GM12878 (cell line): ENCODE measurements around the gene ZNF71. TPM values are rescaled to one million over a fixed set of nuclear protein-coding genes. Genes with fewer than 3 reads are reported as not detected.

Experiments used
- ATAC-seq: fragments of 200-7000 bp; cut with Tn5 transposase; 3 replicates; pipeline ENCODE4 v1.9.1; 2020; ENCODE audit warnings: mild to moderate bottlenecking, moderate library complexity
- BruUV-seq: library from RNA; stranded (reverse); fragments of 400-500 nt; replicated peaks from 2 replicates; lab custom pipeline; 2021; lab: Mats Ljungman, UMichigan
- CTCF ChIA-PET: fragments of 300-600 bp; sonication (Branson Sonifier 250); formaldehyde crosslinking; extraction: SDS; loops from one replicate; lab custom pipeline; 2021; ENCODE audit warnings: inconsistent platforms; lab: Yijun Ruan, JAX
- POLR2A ChIA-PET: fragments of 350-600 bp; formaldehyde crosslinking; extraction: SDS; loops from one replicate; lab custom pipeline; 2021; ENCODE audit warnings: inconsistent platforms; lab: Charles Lee
- RAD21 ChIA-PET: fragments of 300-600 bp; sonication (Branson Sonifier 250); formaldehyde crosslinking; loops from one replicate; lab custom pipeline; 2023; ENCODE audit warnings: antibody characterized with exemption; ENCODE audit not compliant: unreplicated experiment; lab: Charles Lee
- SMC1A ChIA-PET: fragments of 300-600 bp; sonication (Branson Sonifier 250); formaldehyde crosslinking; loops from one replicate; lab custom pipeline; 2023; ENCODE audit not compliant: unreplicated experiment, uncharacterized antibody; lab: Charles Lee
- DNase-seq: peaks from one replicate; pipeline ENCODE4 v3.0.0-alpha.2; 2011; ENCODE audit warnings: low read depth, low spot score
- FAIRE-seq: peaks from 3 replicates; lab custom pipeline; 2011; peaks lifted over from hg19 to GRCh38; lab: Jason Lieb, UNC
- H2AFZ ChIP-seq: 2 replicates; pipeline ENCODE4 v1.6.0; 2011; ENCODE audit warnings: low read depth, low read length, control low read depth; ENCODE audit not compliant: control insufficient read depth
- H3K27ac ChIP-seq: 2 replicates; pipeline ENCODE4 v1.5.1; 2011; ENCODE audit warnings: control low read depth; ENCODE audit not compliant: control insufficient read depth, insufficient read depth
- H3K27me3 ChIP-seq, 2 experiments: replicated peaks in 1 of 2; 2 replicates each; pipeline versions ENCODE4 v1.6.0 to v1.6.1; 2011; ENCODE audit warnings: low read length in 1 of 2; ENCODE audit not compliant: control insufficient read depth in 2 of 2, insufficient read depth in 2 of 2
- H3K36me3 ChIP-seq, 2 experiments: 2 replicates each; pipeline ENCODE4 v1.5.1; 2011; ENCODE audit warnings: low read length in 1 of 2; ENCODE audit not compliant: control insufficient read depth in 2 of 2, insufficient read depth in 2 of 2
- H3K4me1 ChIP-seq: 2 replicates; pipeline ENCODE4 v1.6.1; 2011; ENCODE audit warnings: mild to moderate bottlenecking, low read length, moderate library complexity, mixed read lengths; ENCODE audit not compliant: control insufficient read depth, insufficient read depth
- H3K4me2 ChIP-seq: 2 replicates; pipeline ENCODE4 v1.6.0; 2011; ENCODE audit warnings: control low read depth; ENCODE audit not compliant: control insufficient read depth, insufficient read depth
- H3K4me3 ChIP-seq: fragments of 200-600 bp; sonication (generic); 2 replicates; pipeline ENCODE4 v1.5.1; 2016
- H3K79me2 ChIP-seq: 2 replicates; pipeline ENCODE4 v1.6.0; 2011; ENCODE audit warnings: low read length; ENCODE audit not compliant: control insufficient read depth, insufficient read depth
- H3K9ac ChIP-seq: 2 replicates; pipeline ENCODE4 v1.8.0; 2011; ENCODE audit warnings: low read length, control low read depth, mixed read lengths; ENCODE audit not compliant: control insufficient read depth, insufficient read depth
- H3K9me3 ChIP-seq: replicated peaks from 3 replicates; pipeline ENCODE4 v1.5.1; 2011; ENCODE audit warnings: mild to moderate bottlenecking, low read length; ENCODE audit not compliant: control insufficient read depth, insufficient read depth
- H4K20me1 ChIP-seq: 2 replicates; pipeline ENCODE4 v1.6.0; 2011; ENCODE audit not compliant: control insufficient read depth, insufficient read depth
- CHD1 ChIP-seq: IDR thresholded peaks from 2 replicates; pipeline ENCODE4 v1.6.1; 2012; ENCODE audit warnings: low read depth, low read length, improper control_type of control experiment
- IKZF1 ChIP-seq: fragments of 450-650 bp; conservative IDR thresholded peaks from 2 replicates; pipeline ENCODE4 v1.6.1; 2017; ENCODE audit warnings: antibody characterized with exemption, mild to moderate bottlenecking
- KDM1A ChIP-seq: fragments of 200-600 bp; sonication (generic); IDR thresholded peaks from 2 replicates; pipeline ENCODE4 v1.6.1; 2016; ENCODE audit warnings: borderline replicate concordance
- MEF2B ChIP-seq: fragments of 450-650 bp; IDR thresholded peaks from 2 replicates; pipeline ENCODE4 v1.6.1; 2018; ENCODE audit warnings: mild to moderate bottlenecking, moderate library complexity; ENCODE audit not compliant: partially characterized antibody, poor library complexity, severe bottlenecking
- SPI1 ChIP-seq: IDR thresholded peaks from 2 replicates; pipeline ENCODE4 v1.6.1; 2011; ENCODE audit warnings: low read depth, mild to moderate bottlenecking, low read length, moderate library complexity, borderline replicate concordance; ENCODE audit not compliant: insufficient read depth
- SREBF1 ChIP-seq: IDR thresholded peaks from 2 replicates; pipeline ENCODE4 v1.6.1; 2012; ENCODE audit warnings: mild to moderate bottlenecking, low read length
- SRF ChIP-seq, 2 experiments: IDR thresholded peaks; 2 replicates each; pipeline ENCODE4 v1.6.1; 2011; ENCODE audit warnings: low read depth in 2 of 2, low read length in 2 of 2, mild to moderate bottlenecking in 1 of 2, moderate library complexity in 1 of 2
- WGBS: methylation state at CpG from one replicate; pipeline ENCODE4 v1.1.6; 2016; ENCODE audit warnings: low lambda C conversion rate; ENCODE audit not compliant: insufficient replicate concordance, insufficient coverage; ENCODE audit errors: missing lambda C conversion rate; 5-methylcytosine and 5-hydroxymethylcytosine counted together
- in situ Hi-C: fragments of 300-500 bp; cut with MboI; formaldehyde crosslinking; loops from 9 replicates; pipeline ENCODE4 v1.14.3; 2018; ENCODE audit warnings: mixed read lengths
- intact Hi-C: fragments of 100-400 bp; cut with micrococcal nuclease; formaldehyde crosslinking; loops from one replicate; pipeline ENCODE4 v1.14.2; 2022; ENCODE audit not compliant: unreplicated experiment
- polyA plus RNA-seq, 11 experiments: library from polyadenylated mRNA; depleted of rRNA in 4 of 11; unstranded in 6 of 11; stranded (reverse) in 5 of 11; fragments of >200 nt; fragmentation: Nextera tagmentation in 4 of 11; fragmentation: Illumina TruSeq in 1 of 11; extraction: Ambion mirVana in 4 of 11; extraction: Trizol in 1 of 11; gene quantifications; 1 replicate in 1 of 11; 2 replicates in 10 of 11; pipeline versions ENCODE4 v1.2.1 to v1.2.3, GENCODE V29; 2011 to 2016; ENCODE audit warnings: inconsistent platforms in 2 of 11, missing spikeins in 2 of 11, low read depth in 1 of 11
- total RNA-seq, 4 experiments: library from RNA; depleted of rRNA in 3 of 4; stranded (reverse); fragments of >200 nt in 3 of 4; fragmentation: Illumina TruSeq in 1 of 4; extraction: Trizol in 1 of 4; gene quantifications; 2 replicates each; pipeline versions ENCODE4 v1.2.1 to v1.2.3, GENCODE V29; 2013 to 2021
- TF ChIP-seq, protein P1 (sequence below): fragments of 450-650 bp; IDR thresholded peaks from 2 replicates; pipeline ENCODE4 v1.6.1; 2017; ENCODE audit warnings: mild to moderate bottlenecking, moderate library complexity

ZNF71 gene
- total and polyA plus RNA-seq, 10 of the 15 experiments (the other 5 are each of a cell fraction or from before 2014, with no cell fraction given), result 0.48 to 5.7 (median 3.5) TPM

DNA sequence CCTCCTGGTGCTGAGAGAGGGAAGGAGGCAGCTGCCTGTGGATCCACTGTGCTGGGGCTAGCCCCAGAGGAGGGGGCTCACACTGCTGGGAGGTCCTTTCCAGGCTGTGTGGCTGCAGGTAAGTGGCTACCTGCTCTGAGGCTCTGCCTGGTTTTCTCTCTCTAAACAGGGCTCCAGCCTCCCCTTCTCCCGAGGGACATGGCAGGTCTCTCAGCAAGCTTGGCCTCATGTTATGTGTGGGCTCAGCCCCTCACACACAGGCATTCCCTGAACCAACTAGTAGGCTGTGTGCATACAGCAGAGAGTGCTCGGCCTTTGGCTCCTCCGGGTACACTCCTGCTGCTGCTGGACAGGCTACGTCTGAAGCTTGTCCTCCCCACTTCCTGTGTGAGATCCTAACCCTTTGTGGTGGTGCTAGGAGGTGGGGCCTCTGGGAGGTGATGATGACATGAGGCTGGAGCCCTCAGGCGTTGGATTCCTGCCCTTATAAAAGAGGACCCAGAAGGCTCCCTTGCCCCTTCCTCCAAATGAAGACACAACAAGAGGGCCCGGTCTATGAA, 72.3 kb downstream of the ZNF71 start:
- TF ChIP-seq SREBF1, result no peak
- ChIA-PET POLR2A (no interaction called here), CTCF (no interaction called here), RAD21 (no interaction called here), SMC1A (no interaction called here)
- no peaks in the 10 kb centered on the region for H3K79me2 ChIP-seq
- no peaks in the 10 kb centered on the region for H3K4me1 ChIP-seq
- WGBS, result 30% methylated on average over 6 of the region's 6 CpGs
- DNase-seq, result no peak
- peaks cover 4% of the 10 kb centered on the region; the same call in 1 of the 3 replicates for H3K9me3 ChIP-seq
- no peaks in the 10 kb centered on the region for H3K36me3 ChIP-seq
- no peak for FAIRE-seq
- no peak overlapping the region for H3K27ac ChIP-seq
- in situ Hi-C loops, result no loop called here
- intact Hi-C loops, result no loop called here
- no peak overlapping the region for H3K4me2 ChIP-seq
- no peak overlapping the region for H3K4me3 ChIP-seq
- no peak overlapping the region for H3K9ac ChIP-seq
- H2AFZ ChIP-seq, result no peak overlapping the region
- H3K27me3 ChIP-seq, result no peaks in the 10 kb centered on the region
- BruUV-seq, result no TSS peak
- ATAC-seq, result no peak
- no peaks in the 10 kb centered on the region for H4K20me1 ChIP-seq

DNA sequence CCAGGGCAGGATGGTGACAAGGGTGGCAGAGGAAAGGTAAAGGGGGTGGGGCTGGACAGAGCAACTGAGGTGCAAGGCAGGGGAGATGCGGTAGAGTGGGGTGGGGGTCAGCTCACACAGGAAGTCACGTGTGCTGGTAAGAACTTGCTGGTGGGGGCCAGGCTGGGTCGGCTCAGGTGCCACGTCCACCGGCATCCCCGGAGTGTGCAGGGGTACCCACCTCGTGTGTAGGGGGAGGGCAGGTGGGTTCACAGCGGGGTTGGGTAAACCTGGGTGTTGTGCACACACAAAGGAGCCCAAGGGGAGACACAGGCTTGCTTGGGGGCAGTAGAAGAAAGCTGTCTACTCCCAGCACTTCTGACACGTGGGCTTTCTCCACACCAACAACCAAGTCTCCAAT, 73.6 kb downstream of the ZNF71 start:
- ATAC-seq, result no peak
- ChIA-PET CTCF (no interaction called here), POLR2A (interaction anchor here (0.5 kb wide), 1 partner anchor 63 kb away, joined by 3 read pairs; no protein-coding TSS in a partner anchor), RAD21 (no interaction called here), SMC1A (no interaction called here)
- intact Hi-C loops (no loop called here), in situ Hi-C loops (no loop called here)
- 29% methylated on average over 7 of the region's 9 CpGs for WGBS
- no peaks in the 10 kb centered on the region for H3K27me3 ChIP-seq
- no peak overlapping the region for H3K9ac ChIP-seq
- no peaks in the 10 kb centered on the region for H3K36me3 ChIP-seq
- H3K4me2 ChIP-seq, result no peak overlapping the region
- H3K4me3 ChIP-seq, result no peak overlapping the region
- no peak for DNase-seq
- FAIRE-seq, result no peak
- TF ChIP-seq, protein P1, sequence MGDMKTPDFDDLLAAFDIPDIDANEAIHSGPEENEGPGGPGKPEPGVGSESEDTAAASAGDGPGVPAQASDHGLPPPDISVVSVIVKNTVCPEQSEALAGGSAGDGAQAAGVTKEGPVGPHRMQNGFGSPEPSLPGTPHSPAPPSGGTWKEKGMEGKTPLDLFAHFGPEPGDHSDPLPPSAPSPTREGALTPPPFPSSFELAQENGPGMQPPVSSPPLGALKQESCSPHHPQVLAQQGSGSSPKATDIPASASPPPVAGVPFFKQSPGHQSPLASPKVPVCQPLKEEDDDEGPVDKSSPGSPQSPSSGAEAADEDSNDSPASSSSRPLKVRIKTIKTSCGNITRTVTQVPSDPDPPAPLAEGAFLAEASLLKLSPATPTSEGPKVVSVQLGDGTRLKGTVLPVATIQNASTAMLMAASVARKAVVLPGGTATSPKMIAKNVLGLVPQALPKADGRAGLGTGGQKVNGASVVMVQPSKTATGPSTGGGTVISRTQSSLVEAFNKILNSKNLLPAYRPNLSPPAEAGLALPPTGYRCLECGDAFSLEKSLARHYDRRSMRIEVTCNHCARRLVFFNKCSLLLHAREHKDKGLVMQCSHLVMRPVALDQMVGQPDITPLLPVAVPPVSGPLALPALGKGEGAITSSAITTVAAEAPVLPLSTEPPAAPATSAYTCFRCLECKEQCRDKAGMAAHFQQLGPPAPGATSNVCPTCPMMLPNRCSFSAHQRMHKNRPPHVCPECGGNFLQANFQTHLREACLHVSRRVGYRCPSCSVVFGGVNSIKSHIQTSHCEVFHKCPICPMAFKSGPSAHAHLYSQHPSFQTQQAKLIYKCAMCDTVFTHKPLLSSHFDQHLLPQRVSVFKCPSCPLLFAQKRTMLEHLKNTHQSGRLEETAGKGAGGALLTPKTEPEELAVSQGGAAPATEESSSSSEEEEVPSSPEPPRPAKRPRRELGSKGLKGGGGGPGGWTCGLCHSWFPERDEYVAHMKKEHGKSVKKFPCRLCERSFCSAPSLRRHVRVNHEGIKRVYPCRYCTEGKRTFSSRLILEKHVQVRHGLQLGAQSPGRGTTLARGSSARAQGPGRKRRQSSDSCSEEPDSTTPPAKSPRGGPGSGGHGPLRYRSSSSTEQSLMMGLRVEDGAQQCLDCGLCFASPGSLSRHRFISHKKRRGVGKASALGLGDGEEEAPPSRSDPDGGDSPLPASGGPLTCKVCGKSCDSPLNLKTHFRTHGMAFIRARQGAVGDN, result no peak
- TF ChIP-seq IKZF1, result no peak
- no peak for TF ChIP-seq KDM1A
- no peak for TF ChIP-seq MEF2B
- no peak for TF ChIP-seq SPI1
- no peak for TF ChIP-seq CHD1
- no peak for TF ChIP-seq SRF (IDR thresholded peaks at IDR 0.05; ENCODE audit: low read depth in 2 of 2, low read length in 2 of 2)
- no TSS peak for BruUV-seq
- no peaks in the 10 kb centered on the region for H4K20me1 ChIP-seq
- no peaks in the 10 kb centered on the region for H3K79me2 ChIP-seq
- H3K27ac ChIP-seq, result no peak overlapping the region
- no peak overlapping the region for H2AFZ ChIP-seq
- H3K9me3 ChIP-seq, result peaks cover 4% of the 10 kb centered on the region; the same call in 1 of the 3 replicates
- no peaks in the 10 kb centered on the region for H3K4me1 ChIP-seq
